ENCODE measurements around the gene CFAP92.
A peak's percentile ranks its signal among the peaks of the same experiment; 100 is the strongest.
"Not testable (repeated sequence)": the region's sequence is repeated elsewhere in the genome, so short reads cannot be mapped to it uniquely, and the experiment has no call there.

The CFAP92 gene

GRCh38 chr3:128935922-128936321 is 58.0 kb downstream of the CFAP92 start:
- no peak for DNase-seq

- DNase-seq = no peak
These were observed 60.0 kb downstream of the CFAP92 start for GRCh38 chr3:128933922-128934253.

- DNase-seq = no peak
These were observed 60.5 kb downstream of the CFAP92 start for GRCh38 chr3:128933213-128933921.

DNA sequence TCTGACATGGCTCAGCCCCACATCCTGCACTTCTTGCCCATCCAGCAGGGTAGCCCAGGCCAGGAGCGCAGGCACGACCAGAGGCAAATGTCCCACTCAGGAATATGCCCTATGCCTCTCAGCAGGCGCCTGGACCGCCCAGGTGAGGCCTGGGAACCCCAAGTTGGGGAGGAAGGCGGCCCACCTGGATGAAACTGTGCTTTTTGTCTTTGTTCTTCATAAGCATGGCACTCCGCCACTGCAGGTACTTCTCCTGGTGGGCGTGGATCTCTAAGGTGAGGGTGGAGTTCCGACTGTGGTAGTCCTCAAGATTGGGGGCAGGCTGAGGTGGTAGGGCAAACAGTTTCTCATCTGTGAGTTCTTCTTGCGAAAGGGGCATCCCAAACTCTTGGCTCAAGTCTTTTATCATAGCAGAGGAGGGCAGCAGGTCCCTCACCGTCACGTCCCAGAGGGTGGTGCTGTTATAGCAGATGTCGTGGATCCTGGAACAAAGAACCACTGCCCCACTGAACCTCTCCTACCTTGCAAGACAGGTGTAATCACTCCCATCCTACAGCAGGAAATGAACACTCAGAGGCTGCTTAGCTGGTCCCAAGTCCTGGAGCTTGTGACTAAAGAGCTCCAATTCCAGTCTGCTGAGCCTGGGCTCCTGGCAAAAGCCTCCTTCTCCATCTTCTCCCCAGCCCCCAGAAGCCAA is 61.2 kb downstream of the CFAP92 start:
- no peak for DNase-seq

- DNase-seq = no peak
These were observed 62.8 kb downstream of the CFAP92 start for GRCh38 chr3:128931046-128931445.

- DNase-seq = no peak
These were observed 64.5 kb downstream of the CFAP92 start for GRCh38 chr3:128929364-128929763.

DNA sequence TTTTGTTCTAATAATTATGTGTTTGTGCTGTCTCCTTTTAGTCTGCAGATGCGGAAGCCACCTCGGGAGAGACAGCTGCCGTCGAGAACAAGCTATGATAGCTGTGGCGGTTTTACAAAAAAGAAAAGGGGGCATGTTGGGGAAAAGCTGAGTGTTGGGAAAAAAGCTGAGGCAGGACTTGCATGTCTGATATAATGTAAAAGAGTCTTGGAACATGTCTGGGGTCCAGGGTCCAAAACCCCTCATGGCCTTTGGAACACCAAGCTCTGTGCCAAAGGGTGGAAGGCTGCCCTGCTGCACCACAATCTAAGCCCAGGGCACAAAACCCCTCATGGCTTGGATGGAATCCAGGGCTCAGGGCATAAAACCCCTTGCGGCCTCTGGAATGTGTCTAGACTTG is 69.9 kb downstream of the CFAP92 start:
- not testable (repeated sequence) for DNase-seq

DNA sequence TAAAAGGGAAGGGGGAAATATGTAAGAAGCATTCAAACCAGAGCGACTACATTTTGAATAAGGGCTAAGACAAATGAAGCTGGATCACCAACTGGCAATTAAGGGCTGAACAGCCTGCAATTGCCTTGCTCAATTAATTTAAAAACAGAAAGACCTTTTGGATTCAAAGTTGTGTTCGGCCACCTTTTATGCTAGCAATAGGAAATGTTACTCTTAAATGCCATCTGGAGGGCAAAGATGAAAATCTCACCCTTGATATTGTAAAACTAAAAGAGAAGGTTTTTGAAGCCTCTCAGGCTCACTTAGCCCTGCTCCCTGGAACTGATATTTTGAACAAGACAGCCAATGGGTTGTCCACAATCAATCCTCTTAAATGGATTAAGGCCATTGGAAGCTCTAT is 70.3 kb downstream of the CFAP92 start:
- peak; percentile 46 for DNase-seq

GRCh38 chr3:128922804-128923459 is 70.9 kb downstream of the CFAP92 start:
- peak; percentile 51 for DNase-seq

GRCh38 chr3:128919988-128920387 is 73.9 kb downstream of the CFAP92 start:
- DNase-seq = no peak

GRCh38 chr3:128917291-128917690 is 76.6 kb downstream of the CFAP92 start:
- no peak for DNase-seq

DNA sequence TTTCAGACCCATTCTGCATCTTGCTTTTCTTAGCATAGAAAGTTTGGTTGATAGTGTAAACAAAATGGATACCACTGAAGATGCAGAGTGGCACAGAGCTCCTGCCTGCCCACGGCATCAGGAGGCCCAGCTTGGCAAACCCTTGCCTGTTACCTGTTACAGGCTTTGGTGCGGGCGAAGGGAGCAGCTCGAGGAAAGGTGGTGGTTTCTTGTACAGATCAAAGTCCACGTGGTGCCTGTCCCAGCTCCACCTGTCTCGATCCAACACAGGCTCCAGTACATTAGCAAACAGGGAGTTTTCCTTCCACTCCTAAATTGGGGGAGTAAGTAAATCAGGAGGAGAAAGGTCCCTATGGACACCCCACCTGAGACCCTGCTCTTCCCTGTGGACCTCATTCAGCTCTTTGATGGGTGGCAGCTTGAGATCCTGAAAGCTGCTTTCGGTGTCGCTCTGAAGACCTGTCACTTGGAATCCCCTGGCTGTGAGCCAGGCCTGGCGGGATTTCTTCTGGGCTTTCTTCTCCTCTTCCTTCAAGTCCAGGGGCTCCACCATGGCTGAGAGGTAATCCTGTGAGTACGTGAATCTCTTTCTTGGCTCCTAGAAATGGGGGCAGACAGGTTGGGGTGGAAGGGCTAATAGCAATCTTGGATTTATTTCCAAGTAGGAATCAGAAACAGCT is 78.8 kb downstream of the CFAP92 start:
- no peak for DNase-seq

GRCh38 chr3:128911911-128912310 is 82.0 kb downstream of the CFAP92 start:
- DNase-seq = no peak

GRCh38 chr3:128910006-128910405 is 83.9 kb downstream of the CFAP92 start:
- DNase-seq = no peak

- no peak for DNase-seq
These were observed 84.9 kb downstream of the CFAP92 start for GRCh38 chr3:128908951-128909350.

DNA sequence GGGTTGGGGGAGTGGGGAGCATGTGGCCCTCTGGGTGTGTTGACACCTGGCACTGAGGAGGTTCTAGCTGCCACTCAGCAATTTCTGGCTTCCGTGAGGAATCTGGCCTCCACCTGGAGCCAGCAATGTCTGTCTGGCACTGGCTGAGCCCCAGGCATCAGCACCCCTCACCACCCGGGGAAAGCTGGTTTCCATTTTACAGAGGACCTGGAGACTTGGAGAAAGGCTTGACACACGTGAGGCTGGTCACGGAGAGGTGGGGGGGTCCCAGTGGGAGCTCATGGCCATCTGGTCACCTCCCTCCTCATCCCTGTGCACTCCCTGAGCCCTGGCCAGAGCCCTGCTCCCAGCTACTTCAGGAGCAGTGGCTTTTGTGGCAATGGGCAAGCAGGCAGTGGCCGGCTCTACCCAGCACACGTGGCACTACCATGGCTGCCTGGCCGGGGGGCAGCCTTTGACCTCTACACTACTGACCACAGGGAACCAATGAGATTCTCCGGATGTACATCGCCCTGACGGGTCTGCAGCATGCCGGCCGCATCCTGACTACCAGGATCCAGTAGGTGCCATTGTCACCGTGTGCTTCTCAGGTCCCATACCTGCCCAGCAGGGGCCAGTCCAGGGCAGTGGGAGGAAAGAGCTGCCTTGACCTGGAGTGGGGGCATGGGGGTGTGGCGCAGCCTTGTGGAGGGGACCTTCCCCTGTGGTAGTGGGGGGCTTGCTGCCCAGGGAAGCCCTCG is 86.0 kb downstream of the CFAP92 start:
- no peak for DNase-seq

DNA sequence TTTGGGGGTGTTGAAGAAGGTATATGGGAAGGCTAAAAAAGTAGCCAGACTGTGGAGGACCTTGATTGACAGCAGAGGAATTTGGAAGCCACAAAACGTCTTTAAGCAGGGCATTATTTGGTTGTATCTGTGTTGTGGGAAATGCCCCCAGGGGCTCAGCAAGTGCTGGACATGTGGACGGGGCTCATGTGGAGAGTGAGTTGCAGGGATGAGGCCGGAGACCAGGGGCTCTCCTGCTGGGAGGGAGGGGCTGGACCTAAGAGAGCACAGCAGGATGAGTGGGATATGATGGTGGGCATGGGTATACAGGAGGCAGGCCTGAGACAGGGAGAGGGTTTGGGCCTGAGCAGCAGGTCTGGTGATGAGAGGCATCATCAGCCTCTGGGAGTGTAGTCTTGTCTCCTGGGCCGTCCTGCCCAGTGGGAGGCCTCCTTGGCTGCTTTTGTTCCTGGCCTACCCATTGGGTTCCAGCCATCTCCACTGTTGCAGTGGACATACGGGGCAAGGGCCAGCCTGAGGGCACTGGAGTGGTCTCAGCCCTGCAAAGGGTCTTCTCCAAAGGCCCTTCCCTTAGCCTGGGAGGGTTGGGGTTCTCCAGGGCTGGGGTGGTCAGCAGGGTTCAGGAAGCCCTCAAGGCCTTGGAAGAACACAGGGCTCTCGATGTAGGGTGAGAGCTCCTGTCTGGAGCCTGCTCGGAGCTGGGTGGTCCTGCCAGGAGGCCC is 86.9 kb downstream of the CFAP92 start:
- no peak for DNase-seq

- DNase-seq = no peak
These were observed 87.7 kb downstream of the CFAP92 start for GRCh38 chr3:128906031-128906803.

GRCh38 chr3:128903501-128903900 is 90.4 kb downstream of the CFAP92 start:
- DNase-seq = no peak

GRCh38 chr3:128902426-128902825 is 91.5 kb downstream of the CFAP92 start:
- no peak for DNase-seq

Data from CD4-positive, alpha-beta T cell treated with Interleukin-21 for 1 hour (primary cell).